ENCODE measurements around the gene PLD5.

DNA sequence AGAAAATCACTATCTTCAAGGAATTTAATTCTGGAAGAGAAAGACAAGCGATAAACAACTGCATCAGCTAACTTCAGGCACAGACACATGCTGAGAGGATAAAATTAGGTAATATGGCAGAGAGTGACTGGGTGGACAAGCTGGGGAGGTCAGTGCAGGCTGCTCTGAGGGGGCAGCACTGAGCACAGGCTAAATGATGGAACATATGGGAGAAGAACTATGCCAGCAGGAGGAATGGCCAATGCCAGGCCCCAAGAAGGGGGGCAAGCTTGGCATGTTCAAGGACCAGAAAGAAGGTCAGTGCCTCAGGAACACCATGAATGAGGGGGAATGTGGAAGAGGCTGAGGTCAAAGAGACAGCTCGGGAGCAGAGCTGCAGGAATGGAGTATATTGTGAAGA, 334.9 kb downstream of the PLD5 start:
- TF ChIP-seq, protein P1, sequence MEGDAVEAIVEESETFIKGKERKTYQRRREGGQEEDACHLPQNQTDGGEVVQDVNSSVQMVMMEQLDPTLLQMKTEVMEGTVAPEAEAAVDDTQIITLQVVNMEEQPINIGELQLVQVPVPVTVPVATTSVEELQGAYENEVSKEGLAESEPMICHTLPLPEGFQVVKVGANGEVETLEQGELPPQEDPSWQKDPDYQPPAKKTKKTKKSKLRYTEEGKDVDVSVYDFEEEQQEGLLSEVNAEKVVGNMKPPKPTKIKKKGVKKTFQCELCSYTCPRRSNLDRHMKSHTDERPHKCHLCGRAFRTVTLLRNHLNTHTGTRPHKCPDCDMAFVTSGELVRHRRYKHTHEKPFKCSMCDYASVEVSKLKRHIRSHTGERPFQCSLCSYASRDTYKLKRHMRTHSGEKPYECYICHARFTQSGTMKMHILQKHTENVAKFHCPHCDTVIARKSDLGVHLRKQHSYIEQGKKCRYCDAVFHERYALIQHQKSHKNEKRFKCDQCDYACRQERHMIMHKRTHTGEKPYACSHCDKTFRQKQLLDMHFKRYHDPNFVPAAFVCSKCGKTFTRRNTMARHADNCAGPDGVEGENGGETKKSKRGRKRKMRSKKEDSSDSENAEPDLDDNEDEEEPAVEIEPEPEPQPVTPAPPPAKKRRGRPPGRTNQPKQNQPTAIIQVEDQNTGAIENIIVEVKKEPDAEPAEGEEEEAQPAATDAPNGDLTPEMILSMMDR (conservative IDR thresholded peaks at IDR 0.05; ENCODE audit: low read depth, low read length), result no peak
- no peak for TF ChIP-seq EZH2 (IDR thresholded peaks at IDR 0.05; ENCODE audit: borderline replicate concordance, low read depth, low read length, poor library complexity, severe bottlenecking)
